Gastrocnemius medialis (tissue), 4 donors: Measurements from ENCODE around the gene LCLAT1. TPM values are rescaled to one million over a fixed set of nuclear protein-coding genes. Genes with fewer than 3 reads are reported as not detected.
"Not testable (repeated sequence)": the region's sequence is repeated elsewhere in the genome, so short reads cannot be mapped to it uniquely, and the experiment has no call there.

ENCODE experiments used
- ATAC-seq, 2 donors: fragments of 150-250 bp; one replicate each; pipeline ENCODE4 v1.9.1; 2016
- DNase-seq, 2 donors: peaks; one replicate each; pipeline ENCODE4 v3.0.0-alpha.2; 2019
- H3K27ac ChIP-seq, 4 donors: fragments of 200-600 bp; sonication (generic); 1 replicate in 1 of 4; 2 replicates in 3 of 4; pipeline ENCODE4 v1.5.1; 2016 to 2018; ENCODE audit warnings: mild to moderate bottlenecking in 2 of 4, moderate library complexity in 1 of 4
- H3K27me3 ChIP-seq, 3 donors: fragments of 200-600 bp; sonication (generic) in 2 of 3; 1 replicate in 1 of 3; 2 replicates in 2 of 3; pipeline versions ENCODE4 v1.5.1 to v1.6.0; 2016 to 2019; ENCODE audit warnings: mild to moderate bottlenecking in 1 of 3, moderate library complexity in 1 of 3
- H3K36me3 ChIP-seq, 2 donors: fragments of 200-600 bp; sonication (generic) in 1 of 2; one replicate each; pipeline ENCODE4 v1.5.1; 2017 to 2018
- H3K4me1 ChIP-seq, 2 donors: fragments of 200-600 bp; sonication (generic) in 1 of 2; one replicate each; pipeline ENCODE4 v1.5.1; 2016 to 2017; ENCODE audit warnings: mild to moderate bottlenecking in 2 of 2
- H3K4me3 ChIP-seq, 4 donors: fragments of 200-600 bp; sonication (generic) in 3 of 4; 1 replicate in 1 of 4; 2 replicates in 3 of 4; pipeline ENCODE4 v1.5.1; 2016 to 2019; ENCODE audit warnings: mild to moderate bottlenecking in 2 of 4
- H3K9me3 ChIP-seq, 3 donors: fragments of 200-600 bp; sonication (generic) in 2 of 3; 1 replicate in 1 of 3; 2 replicates in 2 of 3; pipeline ENCODE4 v1.5.1; 2016 to 2019
- POLR2A ChIP-seq, 2 donors: fragments of 450-650 bp; IDR thresholded peaks; one replicate each; pipeline ENCODE4 v1.6.1; 2017; ENCODE audit warnings: antibody characterized with exemption in 2 of 2, mild to moderate bottlenecking in 2 of 2, moderate library complexity in 2 of 2
- in situ Hi-C, 4 donors: fragments of 200-750 bp; cut with MboI; loops; one replicate each; pipeline versions ENCODE4 v1.15.0 to v1.8.0; 2017; ENCODE audit warnings: low sequenced_read_pairs in 4 of 4
- intact Hi-C: fragments of 100-400 bp; cut with DNase I; formaldehyde crosslinking; loops from one replicate; pipeline ENCODE4 v1.15.1; 2023; ENCODE audit warnings: low total_unique reads
- total RNA-seq, 4 donors: library from RNA; depleted of rRNA; stranded (reverse); fragments of >200 nt; gene quantifications; one replicate each; pipeline versions ENCODE4 v1.1.0 to v1.2.3, GENCODE V29; 2016
- TF ChIP-seq, protein P1 (sequence below), 5 experiments: fragments of 450-650 bp in 3 of 5; fragments of 200-600 bp in 2 of 5; sonication (generic) in 2 of 5; IDR thresholded peaks in 4 of 5; conservative IDR thresholded peaks in 1 of 5; 1 replicate in 4 of 5; 2 replicates in 1 of 5; pipeline ENCODE4 v1.5.1; 2016 to 2019; ENCODE audit warnings: antibody characterized with exemption in 5 of 5, mild to moderate bottlenecking in 3 of 5, moderate library complexity in 3 of 5

The LCLAT1 gene
- total RNA-seq, 4 donors from 2014 or later, result 4.3 to 14.5 (median 11.3) TPM

GRCh38 chr2:30491225-30491624, 44.2 kb downstream of the LCLAT1 start:
- ATAC-seq, result no peak
- in situ Hi-C loops, result no loop called here
- no peaks in the 10 kb centered on the region for H3K36me3 ChIP-seq
- H3K27me3 ChIP-seq, result no peaks in the 10 kb centered on the region
- intact Hi-C loops, result no loop called here
- peaks cover 20 to 40% of the 10 kb centered on the region in 2 donors for H3K4me1 ChIP-seq
- TF ChIP-seq POLR2A (IDR thresholded peaks at IDR 0.05), result no peak
- TF ChIP-seq, protein P1, sequence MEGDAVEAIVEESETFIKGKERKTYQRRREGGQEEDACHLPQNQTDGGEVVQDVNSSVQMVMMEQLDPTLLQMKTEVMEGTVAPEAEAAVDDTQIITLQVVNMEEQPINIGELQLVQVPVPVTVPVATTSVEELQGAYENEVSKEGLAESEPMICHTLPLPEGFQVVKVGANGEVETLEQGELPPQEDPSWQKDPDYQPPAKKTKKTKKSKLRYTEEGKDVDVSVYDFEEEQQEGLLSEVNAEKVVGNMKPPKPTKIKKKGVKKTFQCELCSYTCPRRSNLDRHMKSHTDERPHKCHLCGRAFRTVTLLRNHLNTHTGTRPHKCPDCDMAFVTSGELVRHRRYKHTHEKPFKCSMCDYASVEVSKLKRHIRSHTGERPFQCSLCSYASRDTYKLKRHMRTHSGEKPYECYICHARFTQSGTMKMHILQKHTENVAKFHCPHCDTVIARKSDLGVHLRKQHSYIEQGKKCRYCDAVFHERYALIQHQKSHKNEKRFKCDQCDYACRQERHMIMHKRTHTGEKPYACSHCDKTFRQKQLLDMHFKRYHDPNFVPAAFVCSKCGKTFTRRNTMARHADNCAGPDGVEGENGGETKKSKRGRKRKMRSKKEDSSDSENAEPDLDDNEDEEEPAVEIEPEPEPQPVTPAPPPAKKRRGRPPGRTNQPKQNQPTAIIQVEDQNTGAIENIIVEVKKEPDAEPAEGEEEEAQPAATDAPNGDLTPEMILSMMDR (IDR thresholded peaks at IDR 0.05 in 4 of 5, conservative IDR thresholded peaks at IDR 0.05 in 1 of 5), result no peak
- no peak for DNase-seq
- H3K9me3 ChIP-seq, result no peaks in the 10 kb centered on the region
- no peak overlapping the region for H3K4me3 ChIP-seq
- H3K27ac ChIP-seq, result no peak overlapping the region

DNA sequence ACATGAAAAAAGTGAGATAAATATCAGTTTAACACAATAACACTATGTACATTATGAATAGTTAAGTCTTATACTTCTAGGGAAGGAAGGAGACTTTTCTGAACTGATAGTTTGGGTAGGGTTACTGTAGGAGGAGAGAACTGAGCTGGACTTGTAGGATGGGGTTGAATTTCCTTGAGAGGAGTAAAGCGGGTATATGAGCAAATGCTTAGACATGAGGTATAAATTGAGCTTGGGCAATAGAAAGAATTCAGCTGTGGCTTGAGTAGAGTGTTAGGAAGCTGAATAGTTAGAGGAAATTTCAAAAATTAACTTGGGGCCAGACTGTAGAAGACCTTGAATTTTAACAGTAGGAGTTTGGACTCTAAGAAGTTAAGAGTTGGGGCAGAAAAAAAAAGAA, 45.1 kb downstream of the LCLAT1 start:
- Histone ChIP-seq H3K4me3 (no peak overlapping the region), H3K36me3 (no peaks in the 10 kb centered on the region), H3K9me3 (no peaks in the 10 kb centered on the region), H3K27ac (no peak overlapping the region), H3K27me3 (no peaks in the 10 kb centered on the region), H3K4me1 (peaks cover 20 to 38% of the 10 kb centered on the region in 2 donors)
- intact Hi-C loops, result no loop called here
- no peak for DNase-seq
- peak in 1 of 2 donors; percentile 42 for ATAC-seq
- in situ Hi-C loops, result no loop called here
- TF ChIP-seq POLR2A (IDR thresholded peaks at IDR 0.05), result no peak
- TF ChIP-seq, protein P1 (IDR thresholded peaks at IDR 0.05 in 4 of 5, conservative IDR thresholded peaks at IDR 0.05 in 1 of 5), result no peak

GRCh38 chr2:30492619-30493018, 45.6 kb downstream of the LCLAT1 start:
- DNase-seq, result no peak
- in situ Hi-C loops (no loop called here), intact Hi-C loops (no loop called here)
- Histone ChIP-seq H3K36me3 (no peaks in the 10 kb centered on the region), H3K4me1 (peaks cover 20 to 34% of the 10 kb centered on the region in 2 donors), H3K9me3 (no peaks in the 10 kb centered on the region), H3K27ac (no peak overlapping the region), H3K27me3 (no peaks in the 10 kb centered on the region), H3K4me3 (no peak overlapping the region)
- no peak for ATAC-seq
- TF ChIP-seq, protein P1 (IDR thresholded peaks at IDR 0.05 in 4 of 5, conservative IDR thresholded peaks at IDR 0.05 in 1 of 5), result no peak
- TF ChIP-seq POLR2A (IDR thresholded peaks at IDR 0.05), result no peak

- in situ Hi-C loops (no loop called here), intact Hi-C loops (no loop called here)
- Histone ChIP-seq H3K4me3 (no peak overlapping the region), H3K27ac (no peak overlapping the region), H3K36me3 (no peaks in the 10 kb centered on the region), H3K9me3 (peaks cover 0 to 3% (median 0%) of the 10 kb centered on the region in 3 donors), H3K4me1 (peaks cover 20 to 25% of the 10 kb centered on the region in 2 donors), H3K27me3 (no peaks in the 10 kb centered on the region)
- ATAC-seq (no peak), DNase-seq (no peak)
- no peak for TF ChIP-seq POLR2A (IDR thresholded peaks at IDR 0.05)
- TF ChIP-seq, protein P1 (IDR thresholded peaks at IDR 0.05 in 4 of 5, conservative IDR thresholded peaks at IDR 0.05 in 1 of 5), result no peak
These were observed 46.4 kb downstream of the LCLAT1 start for GRCh38 chr2:30493440-30493839.

DNA sequence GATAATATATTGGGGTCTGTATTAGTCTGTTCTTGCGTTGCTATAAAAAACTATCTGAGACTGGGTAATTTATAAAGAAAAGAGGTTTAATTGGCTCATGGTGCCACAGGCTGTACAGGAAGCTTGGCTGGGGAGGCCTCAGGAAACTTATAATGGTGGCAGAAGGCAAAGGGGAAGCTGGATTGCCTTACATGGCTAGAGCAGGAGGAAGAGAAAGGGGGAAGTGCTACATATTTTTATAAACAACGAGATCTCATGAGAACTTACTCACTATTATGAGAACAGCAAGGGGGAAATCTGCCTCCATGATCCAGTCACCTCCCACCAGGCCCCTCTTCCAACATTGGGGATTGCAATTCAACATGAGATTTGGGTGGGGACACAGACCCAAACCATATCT, 48.9 kb downstream of the LCLAT1 start:
- DNase-seq, H3K9me3 ChIP-seq, in situ Hi-C loops, intact Hi-C loops, H3K27ac ChIP-seq, H3K36me3 ChIP-seq, H3K27me3 ChIP-seq, ATAC-seq, H3K4me3 ChIP-seq: not testable (repeated sequence)
- H3K4me1 ChIP-seq, result peaks cover 20 to 22% of the 10 kb centered on the region in 2 donors
